ENCODE measurements around the gene BANF2.

Gene BANF2

GRCh38 chr20:17654649-17655285, 45.0 kb upstream of the BANF2 start:
- whole genome bisulfite sequencing (ENCODE audit: insufficient coverage) = 65% methylated on average over 7 of the region's 7 CpGs
- Histone ChIP-seq H3K27ac (ENCODE audit: insufficient read depth in 1 of 2, low read depth in 1 of 2, low read length in 2 of 2, poor library complexity in 1 of 2, severe bottlenecking in 2 of 2) (no peak overlapping the region), H3K27me3 (replicated peaks in 2 of 5; ENCODE audit: control insufficient read depth in 4 of 5, insufficient read depth in 5 of 5, low read length in 4 of 5) (no peaks in the 10 kb centered on the region), H3K36me3 (ENCODE audit: control insufficient read depth in 4 of 4, insufficient read depth in 4 of 4, low read length in 3 of 4) (peaks cover 6 to 50% (median 23%) of the 10 kb centered on the region in 4 experiments), H3K9me3 (ENCODE audit: control extremely low read depth in 1 of 5, control insufficient read depth in 4 of 5, insufficient read depth in 2 of 5, low read depth in 1 of 5, low read length in 4 of 5) (peaks cover 0 to 5% (median 2%) of the 10 kb centered on the region in 5 experiments), H3K4me3 (ENCODE audit: control insufficient read depth in 1 of 7, extremely low read depth in 1 of 7, insufficient read depth in 4 of 7, low read depth in 2 of 7, low read length in 6 of 7) (no peak overlapping the region), H3K4me1 (ENCODE audit: control extremely low read depth in 1 of 4, control insufficient read depth in 4 of 4, insufficient read depth in 4 of 4, low read length in 3 of 4) (peaks cover 12 to 35% (median 27%) of the 10 kb centered on the region in 4 experiments)
- ChIA-PET CTCF (interaction anchor here (0.5 to 3.2 kb wide), 11 partner anchors 9 to 283 kb away, joined by 3 to 15 read pairs (median 3); partner anchors contain the start of gene RRBP1), POLR2A (no interaction called here)
- peak; percentile 42 to 52 (median 44) for DNase-seq

- CTCF ChIA-PET = interaction anchor here (0.6 to 3.2 kb wide), 9 partner anchors 9 to 283 kb away, joined by 3 to 15 read pairs (median 3); partner anchors contain the start of gene RRBP1
- 96% methylated on average over 5 of the region's 7 CpGs for WGBS (ENCODE audit: insufficient coverage)
- no peak overlapping the region for H3K27ac ChIP-seq (ENCODE audit: insufficient read depth in 1 of 2, low read depth in 1 of 2, low read length in 2 of 2, poor library complexity in 1 of 2, severe bottlenecking in 2 of 2)
Measured at GRCh38 chr20:17655286-17655651, 44.5 kb upstream of the BANF2 start.

DNA sequence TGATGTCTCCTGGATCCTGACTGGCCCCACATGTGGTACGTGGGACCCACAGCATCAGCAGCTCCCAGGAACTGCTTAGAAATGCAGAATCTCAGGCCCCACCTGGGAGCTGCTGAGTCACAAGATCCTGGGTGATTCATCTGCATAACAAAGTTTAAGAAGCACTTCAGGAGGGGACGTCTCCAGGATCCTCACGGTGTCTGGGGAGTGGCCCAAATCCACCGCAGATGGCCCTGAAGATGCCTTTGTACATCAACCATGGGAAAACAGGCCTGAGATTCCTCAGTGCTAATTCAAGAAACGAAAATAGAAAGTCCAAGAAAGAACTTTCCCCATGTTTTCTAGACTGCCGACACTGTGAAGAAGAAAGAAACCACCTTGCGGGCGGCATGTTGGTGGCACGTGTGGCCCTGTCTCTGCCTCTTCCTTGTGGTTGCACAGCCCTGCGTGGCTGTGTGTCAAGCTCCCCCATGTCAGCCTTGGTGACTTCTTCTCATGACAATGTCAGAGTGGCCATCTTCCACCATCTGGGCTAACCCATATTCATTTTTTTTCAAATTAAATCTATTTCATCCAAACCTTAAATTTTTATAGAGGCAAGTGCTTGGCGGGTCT, 43.8 kb upstream of the BANF2 start:
- Histone ChIP-seq H3K4me3 (ENCODE audit: control insufficient read depth in 1 of 7, extremely low read depth in 1 of 7, insufficient read depth in 4 of 7, low read depth in 2 of 7, low read length in 6 of 7) (no peak overlapping the region), H3K4me1 (ENCODE audit: control extremely low read depth in 1 of 4, control insufficient read depth in 4 of 4, insufficient read depth in 4 of 4, low read length in 3 of 4) (peaks cover 4 to 23% (median 16%) of the 10 kb centered on the region in 4 experiments), H3K36me3 (ENCODE audit: control insufficient read depth in 4 of 4, insufficient read depth in 4 of 4, low read length in 3 of 4) (peaks cover 6 to 61% (median 26%) of the 10 kb centered on the region in 4 experiments), H3K27me3 (replicated peaks in 2 of 5; ENCODE audit: control insufficient read depth in 4 of 5, insufficient read depth in 5 of 5, low read length in 4 of 5) (no peaks in the 10 kb centered on the region), H3K27ac (ENCODE audit: insufficient read depth in 1 of 2, low read depth in 1 of 2, low read length in 2 of 2, poor library complexity in 1 of 2, severe bottlenecking in 2 of 2) (no peak overlapping the region), H3K9me3 (ENCODE audit: control extremely low read depth in 1 of 5, control insufficient read depth in 4 of 5, insufficient read depth in 2 of 5, low read depth in 1 of 5, low read length in 4 of 5) (peaks cover 0 to 5% (median 2%) of the 10 kb centered on the region in 5 experiments)
- ChIA-PET POLR2A (no interaction called here), CTCF (interaction anchor here (0.7 to 3.2 kb wide), 9 partner anchors 9 to 282 kb away, joined by 3 to 15 read pairs (median 3); no protein-coding TSS in a partner anchor)
- no peak for DNase-seq
- WGBS (ENCODE audit: insufficient coverage) = 97% methylated on average over 11 of the region's 11 CpGs

More at GRCh38 chr20:17655286-17655651, 44.5 kb upstream of the BANF2 start:
- Histone ChIP-seq H3K27me3 (replicated peaks in 2 of 5; ENCODE audit: control insufficient read depth in 4 of 5, insufficient read depth in 5 of 5, low read length in 4 of 5) (no peaks in the 10 kb centered on the region), H3K9me3 (ENCODE audit: control extremely low read depth in 1 of 5, control insufficient read depth in 4 of 5, insufficient read depth in 2 of 5, low read depth in 1 of 5, low read length in 4 of 5) (peaks cover 0 to 5% (median 2%) of the 10 kb centered on the region in 5 experiments), H3K36me3 (ENCODE audit: control insufficient read depth in 4 of 4, insufficient read depth in 4 of 4, low read length in 3 of 4) (peaks cover 6 to 55% (median 25%) of the 10 kb centered on the region in 4 experiments), H3K4me3 (ENCODE audit: control insufficient read depth in 1 of 7, extremely low read depth in 1 of 7, insufficient read depth in 4 of 7, low read depth in 2 of 7, low read length in 6 of 7) (no peak overlapping the region), H3K4me1 (ENCODE audit: control extremely low read depth in 1 of 4, control insufficient read depth in 4 of 4, insufficient read depth in 4 of 4, low read length in 3 of 4) (peaks cover 8 to 30% (median 22%) of the 10 kb centered on the region in 4 experiments)
- DNase-seq = no peak
- POLR2A ChIA-PET = no interaction called here

DNA sequence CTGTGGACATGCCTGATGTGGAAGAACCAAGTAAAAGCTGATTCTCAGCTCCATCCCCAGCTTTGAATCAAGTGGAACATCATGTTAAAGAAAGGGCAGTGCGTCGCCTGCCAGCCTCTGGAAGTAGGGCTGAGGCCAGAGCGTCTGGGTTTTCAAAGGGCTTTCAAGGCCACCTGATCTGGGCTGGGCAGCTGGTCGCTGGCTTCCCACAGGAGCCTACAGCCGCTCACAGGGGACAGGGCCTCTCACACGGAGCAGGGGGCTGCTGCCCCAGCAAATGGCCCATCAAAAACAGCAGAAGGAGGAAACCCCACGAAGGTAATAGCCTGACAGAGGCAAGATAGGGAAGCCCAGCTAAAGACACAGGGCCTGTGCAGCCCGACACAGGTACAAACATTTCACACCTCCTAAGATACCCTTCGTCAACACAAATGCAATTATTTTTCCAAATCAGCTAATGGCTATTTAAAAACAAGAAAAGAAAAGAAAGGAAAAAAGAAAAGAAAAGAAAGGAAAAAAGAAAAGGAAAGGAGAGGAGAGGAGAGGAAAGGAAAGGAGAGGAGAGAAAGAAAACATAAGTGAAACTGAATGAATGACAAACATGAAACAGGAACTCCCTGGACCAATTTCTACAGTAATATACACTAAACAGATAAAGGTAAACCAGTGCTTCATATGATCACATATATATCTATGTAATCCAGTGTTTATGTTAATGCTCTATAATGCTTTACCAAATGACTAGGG, 42.5 kb upstream of the BANF2 start:
- Histone ChIP-seq H3K9me3 (ENCODE audit: control extremely low read depth in 1 of 5, control insufficient read depth in 4 of 5, insufficient read depth in 2 of 5, low read depth in 1 of 5, low read length in 4 of 5) (peaks cover 0 to 5% (median 2%) of the 10 kb centered on the region in 5 experiments), H3K4me3 (ENCODE audit: control insufficient read depth in 1 of 7, extremely low read depth in 1 of 7, insufficient read depth in 4 of 7, low read depth in 2 of 7, low read length in 6 of 7) (no peak overlapping the region), H3K4me1 (ENCODE audit: control extremely low read depth in 1 of 4, control insufficient read depth in 4 of 4, insufficient read depth in 4 of 4, low read length in 3 of 4) (peaks cover 0 to 20% (median 6%) of the 10 kb centered on the region in 4 experiments), H3K27me3 (replicated peaks in 2 of 5; ENCODE audit: control insufficient read depth in 4 of 5, insufficient read depth in 5 of 5, low read length in 4 of 5) (no peaks in the 10 kb centered on the region), H3K36me3 (ENCODE audit: control insufficient read depth in 4 of 4, insufficient read depth in 4 of 4, low read length in 3 of 4) (peaks cover 6 to 60% (median 26%) of the 10 kb centered on the region in 4 experiments), H3K27ac (ENCODE audit: insufficient read depth in 1 of 2, low read depth in 1 of 2, low read length in 2 of 2, poor library complexity in 1 of 2, severe bottlenecking in 2 of 2) (no peak overlapping the region)
- ChIA-PET CTCF (interaction anchor here (0.6 to 1.6 kb wide), 7 partner anchors 8 to 282 kb away, joined by 3 to 5 read pairs (median 3); no protein-coding TSS in a partner anchor), POLR2A (no interaction called here)
- no peak for DNase-seq
- 98% methylated on average over 5 of the region's 9 CpGs for WGBS (ENCODE audit: insufficient coverage)

- ChIA-PET CTCF (interaction anchor here (0.7 to 1.3 kb wide), 6 partner anchors 9 to 242 kb away, joined by 3 to 4 read pairs (median 3); no protein-coding TSS in a partner anchor), POLR2A (no interaction called here)
- DNase-seq = no peak
- 96% methylated on average over 8 of the region's 9 CpGs for WGBS (ENCODE audit: insufficient coverage)
- H3K27me3 ChIP-seq (replicated peaks in 2 of 5; ENCODE audit: control insufficient read depth in 4 of 5, insufficient read depth in 5 of 5, low read length in 4 of 5) = no peaks in the 10 kb centered on the region
- peaks cover 6 to 52% (median 26%) of the 10 kb centered on the region in 4 experiments for H3K36me3 ChIP-seq (ENCODE audit: control insufficient read depth in 4 of 4, insufficient read depth in 4 of 4, low read length in 3 of 4)
- no peak overlapping the region for H3K4me3 ChIP-seq (ENCODE audit: control insufficient read depth in 1 of 7, extremely low read depth in 1 of 7, insufficient read depth in 4 of 7, low read depth in 2 of 7, low read length in 6 of 7)
- peaks cover 0 to 5% (median 2%) of the 10 kb centered on the region in 5 experiments for H3K9me3 ChIP-seq (ENCODE audit: control extremely low read depth in 1 of 5, control insufficient read depth in 4 of 5, insufficient read depth in 2 of 5, low read depth in 1 of 5, low read length in 4 of 5)
- no peak overlapping the region for H3K27ac ChIP-seq (ENCODE audit: insufficient read depth in 1 of 2, low read depth in 1 of 2, low read length in 2 of 2, poor library complexity in 1 of 2, severe bottlenecking in 2 of 2)
- peaks cover 0 to 17% (median 8%) of the 10 kb centered on the region in 4 experiments for H3K4me1 ChIP-seq (ENCODE audit: control extremely low read depth in 1 of 4, control insufficient read depth in 4 of 4, insufficient read depth in 4 of 4, low read length in 3 of 4)
Measured at GRCh38 chr20:17657898-17658647, 41.7 kb upstream of the BANF2 start.

- CTCF ChIA-PET = interaction anchor here (0.7 to 1.2 kb wide), 4 partner anchors 12 to 33 kb away, joined by 3 to 4 read pairs (median 3); no protein-coding TSS in a partner anchor
- peaks cover 6 to 51% (median 26%) of the 10 kb centered on the region in 4 experiments for H3K36me3 ChIP-seq (ENCODE audit: control insufficient read depth in 4 of 4, insufficient read depth in 4 of 4, low read length in 3 of 4)
Measured at GRCh38 chr20:17658648-17658993, 41.1 kb upstream of the BANF2 start.

More at GRCh38 chr20:17658648-17658993, 41.1 kb upstream of the BANF2 start:
- POLR2A ChIA-PET = no interaction called here
- Histone ChIP-seq H3K4me3 (ENCODE audit: control insufficient read depth in 1 of 7, extremely low read depth in 1 of 7, insufficient read depth in 4 of 7, low read depth in 2 of 7, low read length in 6 of 7) (no peak overlapping the region), H3K27me3 (replicated peaks in 2 of 5; ENCODE audit: control insufficient read depth in 4 of 5, insufficient read depth in 5 of 5, low read length in 4 of 5) (no peaks in the 10 kb centered on the region), H3K4me1 (ENCODE audit: control extremely low read depth in 1 of 4, control insufficient read depth in 4 of 4, insufficient read depth in 4 of 4, low read length in 3 of 4) (peaks cover 0 to 20% (median 13%) of the 10 kb centered on the region in 4 experiments), H3K27ac (ENCODE audit: insufficient read depth in 1 of 2, low read depth in 1 of 2, low read length in 2 of 2, poor library complexity in 1 of 2, severe bottlenecking in 2 of 2) (no peak overlapping the region), H3K9me3 (ENCODE audit: control extremely low read depth in 1 of 5, control insufficient read depth in 4 of 5, insufficient read depth in 2 of 5, low read depth in 1 of 5, low read length in 4 of 5) (peaks cover 0 to 5% (median 2%) of the 10 kb centered on the region in 5 experiments)
- 100% methylated on average over 2 of the region's 2 CpGs for WGBS (ENCODE audit: insufficient coverage)
- DNase-seq = no peak

Data from common myeloid progenitor, CD34-positive (primary cell).